Neural cell (in vitro differentiated cells): ENCODE data around the gene SOX30. TPM values are rescaled to one million over a fixed set of nuclear protein-coding genes. Genes with fewer than 3 reads are reported as not detected.

Experiments used
- H2AFZ ChIP-seq: fragments of 200-600, 300-800 bp; sonication (generic), shearing (Covaris generic); 2 replicates; pipeline ENCODE4 v1.6.0; 2014; ENCODE audit warnings: low read depth, mild to moderate bottlenecking, antibody characterized with exemption, low read length, moderate library complexity
- H3F3A ChIP-seq: fragments of 200-600 bp; shearing (Covaris generic); 2 replicates; pipeline ENCODE4 v1.6.1; 2016; ENCODE audit warnings: mild to moderate bottlenecking, moderate library complexity, mixed read lengths, antibody characterized with exemption, low read length; ENCODE audit not compliant: insufficient read depth, poor library complexity, severe bottlenecking
- H3K27ac ChIP-seq: fragments of 200-600, 300-800 bp; sonication (generic), shearing (Covaris generic); 2 replicates; pipeline ENCODE4 v1.5.1; 2014; ENCODE audit warnings: mild to moderate bottlenecking, low read length, moderate library complexity
- H3K27me3 ChIP-seq: fragments of 300-800, 200-600 bp; sonication (generic), shearing (Covaris generic); 2 replicates; pipeline ENCODE4 v1.6.0; 2014; ENCODE audit warnings: mild to moderate bottlenecking, low read depth, low read length, moderate library complexity; ENCODE audit not compliant: insufficient read depth
- H3K36me3 ChIP-seq: fragments of 300-800, 200-600 bp; sonication (generic), shearing (Covaris generic); 2 replicates; pipeline ENCODE4 v1.5.1; 2014; ENCODE audit warnings: mild to moderate bottlenecking, antibody characterized with exemption, low read length, moderate library complexity; ENCODE audit not compliant: insufficient read depth
- H3K4me2 ChIP-seq: fragments of 300-800, 200-600 bp; sonication (generic), shearing (Covaris generic); 2 replicates; pipeline ENCODE4 v1.6.0; 2014; ENCODE audit warnings: mild to moderate bottlenecking, low read length
- H3K4me3 ChIP-seq: fragments of 300-800, 200-600 bp; sonication (generic), shearing (Covaris generic); 2 replicates; pipeline ENCODE4 v1.5.1; 2014; ENCODE audit warnings: mild to moderate bottlenecking, low read length, moderate library complexity
- H3K79me2 ChIP-seq: fragments of 200-600 bp; shearing (Covaris generic); replicated peaks from 2 replicates; pipeline ENCODE4 v1.6.0; 2014; ENCODE audit warnings: mild to moderate bottlenecking, low read length, moderate library complexity; ENCODE audit not compliant: insufficient read depth
- H3K9ac ChIP-seq: fragments of 300-800, 200-600 bp; sonication (generic), shearing (Covaris generic); 2 replicates; pipeline ENCODE4 v1.6.1; 2016; ENCODE audit warnings: mild to moderate bottlenecking, low read length, mixed read lengths
- H3K9me2 ChIP-seq: fragments of 200-600 bp; shearing (Covaris generic); 2 replicates; pipeline ENCODE4 v1.6.1; 2016; ENCODE audit warnings: mild to moderate bottlenecking, low read length, mixed read lengths; ENCODE audit not compliant: insufficient read depth
- H3K9me3 ChIP-seq: fragments of 200-600, 300-800 bp; sonication (generic), shearing (Covaris generic); 2 replicates; pipeline ENCODE4 v1.6.1; 2016; ENCODE audit warnings: mild to moderate bottlenecking, mixed run types, low read length, moderate library complexity, mixed read lengths
- H4K20me1 ChIP-seq: fragments of 200-600 bp; shearing (Covaris generic); 2 replicates; pipeline ENCODE4 v1.6.1; 2016; ENCODE audit warnings: mild to moderate bottlenecking, mixed run types; ENCODE audit not compliant: insufficient read depth
- EP300 ChIP-seq: fragments of 450-650 bp; conservative IDR thresholded peaks from 2 replicates; pipeline ENCODE4 v1.6.1; 2014; ENCODE audit warnings: antibody characterized with exemption, mild to moderate bottlenecking, moderate library complexity; ENCODE audit not compliant: poor library complexity, severe bottlenecking
- EZH2 ChIP-seq: fragments of 200-600, 300-800 bp; shearing (Covaris generic), sonication (generic); IDR thresholded peaks from 2 replicates; pipeline ENCODE4 v1.6.1; 2014; ENCODE audit warnings: antibody characterized with exemption, low read length, borderline replicate concordance, mild to moderate bottlenecking; ENCODE audit not compliant: insufficient read depth, poor library complexity, severe bottlenecking
- MXI1 ChIP-seq: fragments of 450-650 bp; conservative IDR thresholded peaks from 2 replicates; pipeline ENCODE4 v1.6.1; 2014; ENCODE audit warnings: antibody characterized with exemption, mild to moderate bottlenecking; ENCODE audit not compliant: poor library complexity, severe bottlenecking
- POLR2AphosphoS5 ChIP-seq: IDR thresholded peaks from 2 replicates; pipeline ENCODE4 v1.6.1; 2012
- RAD21 ChIP-seq: fragments of 450-650 bp; conservative IDR thresholded peaks from 2 replicates; pipeline ENCODE4 v1.6.1; 2014; ENCODE audit warnings: antibody characterized with exemption, mild to moderate bottlenecking, moderate library complexity
- SMC3 ChIP-seq: fragments of 450-650 bp; conservative IDR thresholded peaks from 2 replicates; pipeline ENCODE4 v1.6.1; 2014; ENCODE audit warnings: antibody characterized with exemption, mild to moderate bottlenecking, moderate library complexity; ENCODE audit not compliant: poor library complexity
- TAF1 ChIP-seq: IDR thresholded peaks from 2 replicates; pipeline ENCODE4 v1.6.1; 2012; ENCODE audit warnings: low read depth
- polyA plus RNA-seq: library from polyadenylated mRNA; depleted of rRNA; stranded (reverse); fragments of >200 nt; gene quantifications from 2 replicates; pipeline ENCODE4 v1.2.3, GENCODE V29; 2014
- TF ChIP-seq, protein P1 (sequence below): IDR thresholded peaks from 2 replicates; pipeline ENCODE4 v1.6.1; 2012; ENCODE audit warnings: borderline replicate concordance
- TF ChIP-seq, protein P2 (sequence below): fragments of 450-650 bp; IDR thresholded peaks from 2 replicates; pipeline ENCODE4 v1.5.1; 2014; ENCODE audit warnings: antibody characterized with exemption, mild to moderate bottlenecking, moderate library complexity; ENCODE audit not compliant: poor library complexity, severe bottlenecking

Gene SOX30
- polyA plus RNA-seq, 1 donor from 2014 or later: not detected

DNA sequence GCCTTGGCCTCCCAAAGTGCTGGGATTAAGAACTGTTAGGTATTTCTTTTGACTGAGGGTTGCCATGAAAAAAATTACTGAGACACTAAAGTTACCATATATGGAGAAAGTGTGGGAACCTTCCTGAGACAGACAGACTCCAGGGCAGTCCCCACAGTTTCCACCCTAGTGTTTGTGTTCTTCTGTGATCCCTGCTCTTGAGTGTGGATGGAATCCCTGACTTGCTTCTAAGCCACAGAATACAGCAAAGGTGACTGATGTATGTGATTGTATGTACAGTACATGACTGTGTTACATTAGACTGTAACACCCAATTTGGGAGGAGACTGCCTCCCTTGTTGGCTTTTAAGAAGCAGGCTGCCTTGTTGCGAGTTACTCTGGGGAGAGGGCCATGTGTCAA, 52.0 kb downstream of the SOX30 start:
- H3K9me2 ChIP-seq: no peaks in the 10 kb centered on the region
- no peaks in the 10 kb centered on the region for H3F3A ChIP-seq
- no peak overlapping the region for H3K4me3 ChIP-seq
- no peaks in the 10 kb centered on the region for H3K27me3 ChIP-seq
- H4K20me1 ChIP-seq: no peaks in the 10 kb centered on the region
- no peaks in the 10 kb centered on the region for H3K79me2 ChIP-seq
- no peak overlapping the region for H3K27ac ChIP-seq
- H3K4me2 ChIP-seq: no peak overlapping the region
- no peak overlapping the region for H3K9ac ChIP-seq
- no peak overlapping the region for H2AFZ ChIP-seq
- H3K36me3 ChIP-seq: no peaks in the 10 kb centered on the region
- TF ChIP-seq POLR2AphosphoS5 (no peak), MXI1 (no peak), TAF1 (no peak), EZH2 (no peak), SMC3 (no peak), RAD21 (no peak)
- TF ChIP-seq, protein P1, sequence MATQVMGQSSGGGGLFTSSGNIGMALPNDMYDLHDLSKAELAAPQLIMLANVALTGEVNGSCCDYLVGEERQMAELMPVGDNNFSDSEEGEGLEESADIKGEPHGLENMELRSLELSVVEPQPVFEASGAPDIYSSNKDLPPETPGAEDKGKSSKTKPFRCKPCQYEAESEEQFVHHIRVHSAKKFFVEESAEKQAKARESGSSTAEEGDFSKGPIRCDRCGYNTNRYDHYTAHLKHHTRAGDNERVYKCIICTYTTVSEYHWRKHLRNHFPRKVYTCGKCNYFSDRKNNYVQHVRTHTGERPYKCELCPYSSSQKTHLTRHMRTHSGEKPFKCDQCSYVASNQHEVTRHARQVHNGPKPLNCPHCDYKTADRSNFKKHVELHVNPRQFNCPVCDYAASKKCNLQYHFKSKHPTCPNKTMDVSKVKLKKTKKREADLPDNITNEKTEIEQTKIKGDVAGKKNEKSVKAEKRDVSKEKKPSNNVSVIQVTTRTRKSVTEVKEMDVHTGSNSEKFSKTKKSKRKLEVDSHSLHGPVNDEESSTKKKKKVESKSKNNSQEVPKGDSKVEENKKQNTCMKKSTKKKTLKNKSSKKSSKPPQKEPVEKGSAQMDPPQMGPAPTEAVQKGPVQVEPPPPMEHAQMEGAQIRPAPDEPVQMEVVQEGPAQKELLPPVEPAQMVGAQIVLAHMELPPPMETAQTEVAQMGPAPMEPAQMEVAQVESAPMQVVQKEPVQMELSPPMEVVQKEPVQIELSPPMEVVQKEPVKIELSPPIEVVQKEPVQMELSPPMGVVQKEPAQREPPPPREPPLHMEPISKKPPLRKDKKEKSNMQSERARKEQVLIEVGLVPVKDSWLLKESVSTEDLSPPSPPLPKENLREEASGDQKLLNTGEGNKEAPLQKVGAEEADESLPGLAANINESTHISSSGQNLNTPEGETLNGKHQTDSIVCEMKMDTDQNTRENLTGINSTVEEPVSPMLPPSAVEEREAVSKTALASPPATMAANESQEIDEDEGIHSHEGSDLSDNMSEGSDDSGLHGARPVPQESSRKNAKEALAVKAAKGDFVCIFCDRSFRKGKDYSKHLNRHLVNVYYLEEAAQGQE: no peak
- TF ChIP-seq, protein P2, sequence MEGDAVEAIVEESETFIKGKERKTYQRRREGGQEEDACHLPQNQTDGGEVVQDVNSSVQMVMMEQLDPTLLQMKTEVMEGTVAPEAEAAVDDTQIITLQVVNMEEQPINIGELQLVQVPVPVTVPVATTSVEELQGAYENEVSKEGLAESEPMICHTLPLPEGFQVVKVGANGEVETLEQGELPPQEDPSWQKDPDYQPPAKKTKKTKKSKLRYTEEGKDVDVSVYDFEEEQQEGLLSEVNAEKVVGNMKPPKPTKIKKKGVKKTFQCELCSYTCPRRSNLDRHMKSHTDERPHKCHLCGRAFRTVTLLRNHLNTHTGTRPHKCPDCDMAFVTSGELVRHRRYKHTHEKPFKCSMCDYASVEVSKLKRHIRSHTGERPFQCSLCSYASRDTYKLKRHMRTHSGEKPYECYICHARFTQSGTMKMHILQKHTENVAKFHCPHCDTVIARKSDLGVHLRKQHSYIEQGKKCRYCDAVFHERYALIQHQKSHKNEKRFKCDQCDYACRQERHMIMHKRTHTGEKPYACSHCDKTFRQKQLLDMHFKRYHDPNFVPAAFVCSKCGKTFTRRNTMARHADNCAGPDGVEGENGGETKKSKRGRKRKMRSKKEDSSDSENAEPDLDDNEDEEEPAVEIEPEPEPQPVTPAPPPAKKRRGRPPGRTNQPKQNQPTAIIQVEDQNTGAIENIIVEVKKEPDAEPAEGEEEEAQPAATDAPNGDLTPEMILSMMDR: no peak
- H3K9me3 ChIP-seq: no peaks in the 10 kb centered on the region

DNA sequence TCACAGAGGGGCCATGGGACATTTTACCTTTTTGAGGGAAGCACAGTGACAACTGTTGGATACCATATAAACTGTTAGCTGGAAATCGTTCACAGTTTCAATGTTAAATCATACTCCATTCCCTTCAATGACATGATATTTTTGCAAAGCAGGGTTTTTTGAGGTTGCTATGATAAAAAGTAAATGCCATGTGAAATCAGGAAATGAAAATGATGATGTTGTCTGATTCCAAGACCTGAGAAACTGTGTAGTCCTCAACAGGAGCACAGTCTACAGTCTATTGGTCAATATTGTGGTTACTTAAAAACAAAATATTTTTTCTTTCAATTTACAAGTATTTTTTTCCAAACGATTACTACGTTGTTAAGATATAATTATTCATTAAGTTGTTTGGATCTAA, 52.7 kb downstream of the SOX30 start:
- no peak for TF ChIP-seq EP300
- TF ChIP-seq, protein P2: no peak
- TF ChIP-seq MXI1: no peak
- TF ChIP-seq, protein P1: no peak
- no peak for TF ChIP-seq SMC3
- no peak for TF ChIP-seq RAD21
- no peak for TF ChIP-seq TAF1
- no peak for TF ChIP-seq EZH2
- H4K20me1 ChIP-seq: no peaks in the 10 kb centered on the region
- no peak overlapping the region for H2AFZ ChIP-seq
- no peak overlapping the region for H3K4me2 ChIP-seq
- no peak overlapping the region for H3K27ac ChIP-seq
- H3K9ac ChIP-seq: no peak overlapping the region
- no peaks in the 10 kb centered on the region for H3K27me3 ChIP-seq
- H3K9me2 ChIP-seq: no peaks in the 10 kb centered on the region
- no peak overlapping the region for H3K4me3 ChIP-seq
- no peaks in the 10 kb centered on the region for H3K36me3 ChIP-seq
- no peaks in the 10 kb centered on the region for H3F3A ChIP-seq
- no peaks in the 10 kb centered on the region for H3K9me3 ChIP-seq
- no peaks in the 10 kb centered on the region for H3K79me2 ChIP-seq
